Measurements from ENCODE around the gene POU3F2.

DNA sequence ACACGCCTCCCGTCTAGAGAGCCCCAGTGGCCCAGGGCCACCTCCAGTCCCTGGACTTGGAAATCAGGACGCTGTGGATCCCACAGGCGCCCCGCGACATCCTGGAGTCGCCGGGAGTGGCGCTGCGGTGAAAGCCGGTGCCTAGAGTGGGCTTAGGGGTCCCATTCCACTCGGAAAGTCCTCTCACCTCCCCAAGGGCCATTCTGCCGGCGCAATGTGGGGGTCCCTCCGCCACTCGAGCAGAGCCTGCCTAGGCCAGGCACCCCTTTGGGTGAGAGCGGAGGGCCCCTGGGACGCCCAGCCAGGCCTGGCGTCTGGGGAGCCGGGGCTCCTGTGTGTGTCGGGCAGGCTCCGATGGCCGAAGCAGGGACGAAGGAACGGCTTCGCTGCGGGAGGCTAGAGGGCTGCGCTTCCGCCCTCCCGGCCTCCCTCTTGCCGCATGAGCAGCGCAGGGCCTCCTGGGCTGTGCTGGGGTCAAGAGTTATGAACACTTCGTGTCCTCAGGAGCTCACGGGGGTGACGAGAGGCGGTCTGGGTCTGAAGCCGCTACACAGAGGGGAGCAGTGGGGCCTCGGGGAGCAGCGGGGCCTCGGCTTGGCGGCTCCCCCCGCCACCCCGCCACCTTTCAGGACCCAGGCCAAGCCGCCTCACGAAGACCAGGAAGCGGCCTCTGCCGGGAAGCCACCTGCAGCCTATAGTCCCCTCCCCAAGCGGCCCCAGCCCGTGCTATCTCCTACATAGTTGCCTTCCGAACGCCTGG lies 13.6 kb downstream of the POU3F2 start:
- TF ChIP-seq, protein P1, sequence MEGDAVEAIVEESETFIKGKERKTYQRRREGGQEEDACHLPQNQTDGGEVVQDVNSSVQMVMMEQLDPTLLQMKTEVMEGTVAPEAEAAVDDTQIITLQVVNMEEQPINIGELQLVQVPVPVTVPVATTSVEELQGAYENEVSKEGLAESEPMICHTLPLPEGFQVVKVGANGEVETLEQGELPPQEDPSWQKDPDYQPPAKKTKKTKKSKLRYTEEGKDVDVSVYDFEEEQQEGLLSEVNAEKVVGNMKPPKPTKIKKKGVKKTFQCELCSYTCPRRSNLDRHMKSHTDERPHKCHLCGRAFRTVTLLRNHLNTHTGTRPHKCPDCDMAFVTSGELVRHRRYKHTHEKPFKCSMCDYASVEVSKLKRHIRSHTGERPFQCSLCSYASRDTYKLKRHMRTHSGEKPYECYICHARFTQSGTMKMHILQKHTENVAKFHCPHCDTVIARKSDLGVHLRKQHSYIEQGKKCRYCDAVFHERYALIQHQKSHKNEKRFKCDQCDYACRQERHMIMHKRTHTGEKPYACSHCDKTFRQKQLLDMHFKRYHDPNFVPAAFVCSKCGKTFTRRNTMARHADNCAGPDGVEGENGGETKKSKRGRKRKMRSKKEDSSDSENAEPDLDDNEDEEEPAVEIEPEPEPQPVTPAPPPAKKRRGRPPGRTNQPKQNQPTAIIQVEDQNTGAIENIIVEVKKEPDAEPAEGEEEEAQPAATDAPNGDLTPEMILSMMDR (IDR thresholded peaks at IDR 0.05) = no peak
- TF ChIP-seq POLR2A (IDR thresholded peaks at IDR 0.05) = no peak
